K562 (cell line): Measurements from ENCODE around the gene COPG2. TPM values are rescaled to one million over a fixed set of nuclear protein-coding genes. Genes with fewer than 3 reads are reported as not detected.

Experiments
- ATAC-seq: fragments of 200-7000 bp; cut with Tn5 transposase; 3 replicates; pipeline ENCODE4 v1.9.1; 2020; ENCODE audit warnings: moderate library complexity
- BruUV-seq: library from RNA; stranded (reverse); fragments of 400-500 nt; replicated peaks from 2 replicates; lab custom pipeline; 2021; lab: Mats Ljungman, UMichigan
- CTCF ChIA-PET: fragments of 300-600 bp; formaldehyde crosslinking; extraction: SDS; loops from one replicate; lab custom pipeline; 2021; ENCODE audit warnings: low intra/inter-chr PET ratio; lab: Yijun Ruan, JAX
- POLR2A ChIA-PET: fragments of 300-600, 350-650 bp; sonication (Branson Sonifier 250); formaldehyde crosslinking; extraction: SDS; loops from one replicate; lab custom pipeline; 2021; ENCODE audit warnings: antibody characterized with exemption, inconsistent platforms; lab: Yijun Ruan, JAX
- DNase-seq, 4 experiments: peaks; one replicate each; pipeline versions ENCODE4 v3.0.0 to v3.0.0-alpha.2; 2011 to 2018; ENCODE audit warnings: low spot score in 3 of 4, mixed read lengths in 3 of 4; ENCODE audit errors: extremely low read depth in 1 of 4
- FAIRE-seq: peaks from 2 replicates; lab custom pipeline; 2011; peaks lifted over from hg19 to GRCh38; lab: Jason Lieb, UNC
- H2AFZ ChIP-seq: 2 replicates; pipeline ENCODE4 v1.6.0; 2011; ENCODE audit warnings: low read depth, low read length, control low read depth, inconsistent platforms
- H3K27ac ChIP-seq: fragments of 200-600 bp; 3 replicates; pipeline ENCODE4 v1.8.0; 2011; ENCODE audit warnings: low read depth, mild to moderate bottlenecking, control low read depth, inconsistent platforms, low read length, moderate library complexity, mixed read lengths; ENCODE audit errors: extremely low read depth
- H3K27me3 ChIP-seq, 2 experiments: fragments of 300-600 bp in 1 of 2; 2 replicates in 1 of 2; 3 replicates in 1 of 2; pipeline versions ENCODE4 v1.6.0 to v1.8.0; 2011; ENCODE audit warnings: inconsistent platforms in 2 of 2, low read length in 2 of 2, mild to moderate bottlenecking in 1 of 2, mixed read lengths in 1 of 2, moderate library complexity in 1 of 2; ENCODE audit not compliant: control insufficient read depth in 2 of 2, insufficient read depth in 2 of 2
- H3K36me3 ChIP-seq: fragments of 300-600 bp; 3 replicates; pipeline ENCODE4 v1.8.0; 2011; ENCODE audit warnings: mild to moderate bottlenecking, low read length, inconsistent platforms; ENCODE audit not compliant: control insufficient read depth, insufficient read depth
- H3K4me1 ChIP-seq, 2 experiments: fragments of 200-600 bp in 1 of 2; replicated peaks in 1 of 2; 2 replicates in 1 of 2; 3 replicates in 1 of 2; pipeline versions ENCODE4 v1.5.1 to v1.8.0; 2011; ENCODE audit warnings: inconsistent platforms in 2 of 2, low read length in 2 of 2, mild to moderate bottlenecking in 1 of 2, mixed read lengths in 1 of 2, moderate library complexity in 1 of 2; ENCODE audit not compliant: control insufficient read depth in 2 of 2, insufficient read depth in 2 of 2
- H3K4me2 ChIP-seq: 2 replicates; pipeline ENCODE4 v1.6.1; 2011; ENCODE audit warnings: low read length, control low read depth, inconsistent platforms, mixed read lengths; ENCODE audit not compliant: insufficient read depth
- H3K4me3 ChIP-seq: fragments of 200-600 bp; sonication (generic), shearing (Covaris generic); 2 replicates; pipeline ENCODE4 v1.5.1; 2016; ENCODE audit warnings: control low read depth, inconsistent platforms
- H3K79me2 ChIP-seq: fragments of 200-600 bp; 3 replicates; pipeline ENCODE4 v1.8.0; 2011; ENCODE audit warnings: low read length, inconsistent platforms; ENCODE audit not compliant: control insufficient read depth, insufficient read depth
- H3K9ac ChIP-seq, 2 experiments: 2 replicates each; pipeline versions ENCODE4 v1.6.0 to v1.6.1; 2011; ENCODE audit warnings: low read depth in 2 of 2, low read length in 2 of 2, control low read depth in 1 of 2, inconsistent platforms in 1 of 2, mild to moderate bottlenecking in 1 of 2, mixed read lengths in 1 of 2; ENCODE audit not compliant: insufficient read depth in 1 of 2
- H3K9me1 ChIP-seq: one replicate; pipeline ENCODE4 v1.6.0; 2011; ENCODE audit warnings: inconsistent platforms, mild to moderate bottlenecking, low read length, moderate library complexity; ENCODE audit not compliant: control insufficient read depth, insufficient read depth
- H3K9me3 ChIP-seq: replicated peaks from 2 replicates; pipeline ENCODE4 v1.5.1; 2011; ENCODE audit warnings: low read depth, low read length, inconsistent platforms; ENCODE audit not compliant: control insufficient read depth, insufficient read depth
- H4K20me1 ChIP-seq: replicated peaks from 2 replicates; pipeline ENCODE4 v1.6.1; 2011; ENCODE audit warnings: low read length, inconsistent platforms, mixed read lengths; ENCODE audit not compliant: control insufficient read depth, insufficient read depth
- BMI1 ChIP-seq: fragments of 150-350 bp; IDR thresholded peaks from 2 replicates; pipeline ENCODE4 v1.6.1; 2014; ENCODE audit warnings: low read length
- EP300 ChIP-seq: IDR thresholded peaks from 2 replicates; pipeline ENCODE4 v1.6.1; 2012; ENCODE audit warnings: low read length, improper control_type of control experiment
- FOXM1 ChIP-seq, 2 experiments: fragments of 450-650 bp in 1 of 2; sonication (generic) in 1 of 2; formaldehyde crosslinking in 1 of 2; IDR thresholded peaks; 2 replicates each; pipeline versions ENCODE4 v1.6.1 to v1.9.0; 2017 to 2022; ENCODE audit warnings: low read depth in 2 of 2, mild to moderate bottlenecking in 2 of 2, missing genetic modification reagents in 1 of 2, moderate library complexity in 1 of 2
- HMG20A ChIP-seq: fragments of 450-650 bp; formaldehyde crosslinking; conservative IDR thresholded peaks from 2 replicates; pipeline ENCODE4 v1.4.0; 2020; ENCODE audit warnings: mild to moderate bottlenecking, mixed read lengths
- MTA3 ChIP-seq: fragments of 450-650 bp; formaldehyde crosslinking; IDR thresholded peaks from 2 replicates; pipeline ENCODE4 v1.6.1; 2017; ENCODE audit warnings: mild to moderate bottlenecking, borderline replicate concordance
- PTTG1 ChIP-seq: fragments of 450-650 bp; IDR thresholded peaks from 2 replicates; pipeline ENCODE4 v1.6.1; 2016; ENCODE audit warnings: low read depth, mild to moderate bottlenecking, missing genetic modification characterization, missing compliant biosample characterization
- SPI1 ChIP-seq: IDR thresholded peaks from 2 replicates; pipeline ENCODE4 v1.6.1; 2011; ENCODE audit warnings: low read depth, low read length, control low read depth, borderline replicate concordance
- XRCC3 ChIP-seq: fragments of 450-650 bp; IDR thresholded peaks from 2 replicates; pipeline ENCODE4 v1.6.1; 2017; ENCODE audit warnings: mild to moderate bottlenecking, moderate library complexity
- WGBS: fragments of 100-300 bp; shearing (Covaris generic); methylation state at CpG from one replicate; pipeline ENCODE4 v1.1.6; 2016; ENCODE audit warnings: low coverage, mixed read lengths; ENCODE audit not compliant: insufficient coverage; ENCODE audit errors: missing lambda C conversion rate; 5-methylcytosine and 5-hydroxymethylcytosine counted together
- in situ Hi-C: fragments of 300-500 bp; cut with MboI; formaldehyde crosslinking; loops from 4 replicates; pipeline ENCODE4 v1.15.0; 2018; ENCODE audit warnings: inconsistent platforms, mixed read lengths
- intact Hi-C: fragments of 100-400 bp; cut with micrococcal nuclease; formaldehyde crosslinking; loops from 2 replicates; pipeline ENCODE4 v1.14.2; 2022
- polyA plus RNA-seq, 8 experiments: library from polyadenylated mRNA; depleted of rRNA in 4 of 8; stranded (reverse) in 5 of 8; unstranded in 3 of 8; fragments of >200 nt; fragmentation: Nextera tagmentation in 2 of 8; fragmentation: Illumina TruSeq in 1 of 8; extraction: Ambion mirVana in 2 of 8; extraction: Trizol in 1 of 8; gene quantifications; 2 replicates each; pipeline versions ENCODE4 v1.2.1 to v1.2.3, GENCODE V29; 2011 to 2014; ENCODE audit warnings: inconsistent platforms in 1 of 8, missing spikeins in 1 of 8
- total RNA-seq, 7 experiments: library from RNA; depleted of rRNA in 6 of 7; stranded (reverse); fragments of >200 nt in 6 of 7; fragmentation: Illumina TruSeq in 2 of 7; extraction: Trizol in 2 of 7; gene quantifications; 2 replicates each; pipeline versions ENCODE4 v1.2.1 to v1.2.3, GENCODE V29; 2011 to 2021; ENCODE audit warnings: low replicate concordance in 1 of 7
- TF ChIP-seq, protein P1 (sequence below): fragments of 250-450 bp; sonication (Bioruptor Pico); IDR thresholded peaks from 2 replicates; pipeline ENCODE4 v1.9.0; 2021; ENCODE audit warnings: mild to moderate bottlenecking

Gene COPG2
- total and polyA plus RNA-seq, 9 of the 15 experiments (the other 6 are each of a cell fraction or from before 2014, with no cell fraction given): 6.6 to 104 (median 32.5) TPM

- no peak for TF ChIP-seq PTTG1
Measured at GRCh38 chr7:130627775-130628174, 40.8 kb downstream of the COPG2 start (continued).

DNA sequence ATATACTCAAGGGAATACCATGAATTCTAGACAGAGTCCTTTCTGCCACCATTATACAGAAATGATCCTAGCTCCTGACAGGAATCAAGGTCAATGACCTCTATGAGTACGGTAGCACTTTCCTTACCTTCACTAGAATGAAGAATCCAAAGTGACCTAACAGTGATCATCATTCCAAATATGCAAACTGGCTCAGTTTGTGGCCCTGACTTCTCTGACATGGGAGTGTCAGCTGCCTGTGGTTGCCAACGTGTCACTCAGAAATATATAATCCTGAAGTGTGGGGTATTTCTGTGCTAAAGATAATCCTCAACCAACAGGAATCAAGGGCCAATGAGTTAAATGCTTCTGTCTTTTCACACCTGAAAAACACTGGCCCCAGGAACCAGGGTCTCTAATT is 45.7 kb downstream of the COPG2 start:
- Histone ChIP-seq H4K20me1 (no peaks in the 10 kb centered on the region), H3K4me3 (no peak overlapping the region), H3K4me2 (no peak overlapping the region), H3K79me2 (no peaks in the 10 kb centered on the region), H3K36me3 (no peaks in the 10 kb centered on the region), H3K9ac (no peak overlapping the region), H3K9me3 (no peaks in the 10 kb centered on the region), H3K4me1 (no peaks in the 10 kb centered on the region), H3K27me3 (no peaks in the 10 kb centered on the region), H2AFZ (no peak overlapping the region), H3K27ac (no peak overlapping the region), H3K9me1 (no peaks in the 10 kb centered on the region)
- in situ Hi-C loops: no loop called here
- WGBS: 52% methylated on average over 2 of the region's 2 CpGs
- intact Hi-C loops: no loop called here
- ATAC-seq: no peak
- POLR2A ChIA-PET: interaction anchor here (1.4 kb wide), 1 partner anchor 11 kb away, joined by 4 read pairs; no protein-coding TSS in a partner anchor
- no peak for TF ChIP-seq SPI1
- no peak for TF ChIP-seq BMI1
- no peak for TF ChIP-seq MTA3
- no peak for TF ChIP-seq HMG20A
- no peak for TF ChIP-seq XRCC3
- TF ChIP-seq, protein P1, sequence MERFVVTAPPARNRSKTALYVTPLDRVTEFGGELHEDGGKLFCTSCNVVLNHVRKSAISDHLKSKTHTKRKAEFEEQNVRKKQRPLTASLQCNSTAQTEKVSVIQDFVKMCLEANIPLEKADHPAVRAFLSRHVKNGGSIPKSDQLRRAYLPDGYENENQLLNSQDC (CRISPR knock-in tag): no peak
- no peak for TF ChIP-seq EP300
- TF ChIP-seq FOXM1 (IDR thresholded peaks at IDR 0.05; ENCODE audit: low read depth): no peak
- TF ChIP-seq FOXM1 (CRISPR knock-in tag; IDR thresholded peaks at IDR 0.05; ENCODE audit: low read depth): no peak
- CTCF ChIA-PET: interaction anchor here (0.6 kb wide), 1 partner anchor 677 kb away, joined by 3 read pairs; no protein-coding TSS in a partner anchor
- no peak for FAIRE-seq
- BruUV-seq: no TSS peak
- DNase-seq: no peak
